T-helper 2 cell treated with Interferon-gamma antibody and Interleukin-4, amounts not matched to agents 100 ng/mL and 5 ng/mL, for 36 hours (primary cell): ENCODE results near the gene PRAF2. TPM values are rescaled to one million over a fixed set of nuclear protein-coding genes. Genes with fewer than 3 reads are reported as not detected.

Experiments
- intact Hi-C: fragments of 100-400 bp; cut with micrococcal nuclease; formaldehyde crosslinking; loops from one replicate; pipeline ENCODE4 v1.15.1; 2023
- total RNA-seq: library from RNA; stranded (reverse); gene quantifications from 2 replicates; pipeline ENCODE4 v1.2.3, GENCODE V29; 2022

Gene PRAF2
- total RNA-seq, 1 donor from 2014 or later, result 15.6 TPM

- intact Hi-C loops, result loop anchor here (1.0 to 5.0 kb wide), 10 partner anchors 31 to 447 kb away; partner anchors contain the start of genes GRIPAP1, PQBP1, PRAF2 and TIMM17B
Measured at GRCh38 chrX:49043987-49044281, 29.9 kb downstream of the PRAF2 start.

- intact Hi-C loops, result loop anchor here (1.0 to 5.0 kb wide), 10 partner anchors 31 to 446 kb away; partner anchors contain the start of genes GRIPAP1, PQBP1, PRAF2 and TIMM17B
Measured at GRCh38 chrX:49043220-49043986, 30.4 kb downstream of the PRAF2 start, which contains the start of gene TFE3. Gene TFE3, minus strand, starts transcription at chrX:49043357. Its CDS starts 131 bp downstream, at chrX:49043226.

- intact Hi-C loops, result loop anchor here (1.0 to 5.0 kb wide), 10 partner anchors 32 to 445 kb away; partner anchors contain the start of genes GRIPAP1, PQBP1, PRAF2 and TIMM17B
Measured at GRCh38 chrX:49042581-49043219, 31.1 kb downstream of the PRAF2 start.

- intact Hi-C loops, result loop anchor here (2.0 to 5.0 kb wide), 6 partner anchors 33 to 365 kb away; partner anchors contain the start of genes PQBP1, PRAF2 and TIMM17B
Measured at GRCh38 chrX:49041744-49042580, 31.8 kb downstream of the PRAF2 start.

GRCh38 chrX:49040376-49040955 is 33.3 kb downstream of the PRAF2 start:
- intact Hi-C loops, result loop anchor here (5.0 kb wide), 1 partner anchor 143 kb away; the partner anchor contains the start of genes PQBP1 and TIMM17B

- intact Hi-C loops, result loop anchor here (5.0 kb wide), 1 partner anchor 142 kb away; the partner anchor contains the start of genes PQBP1 and TIMM17B
Measured at GRCh38 chrX:49039598-49040375, 34.0 kb downstream of the PRAF2 start.

GRCh38 chrX:49037883-49038475 is 35.8 kb downstream of the PRAF2 start:
- intact Hi-C loops, result no loop called here

GRCh38 chrX:49030283-49030682 is 43.5 kb downstream of the PRAF2 start:
- intact Hi-C loops, result no loop called here

GRCh38 chrX:49029876-49030275 is 43.9 kb downstream of the PRAF2 start:
- intact Hi-C loops, result no loop called here

Other genes starting within 250 kb of the PRAF2 start
- not detected in 2 replicates for gene ERAS, start 247.5 kb downstream of the PRAF2 start, total RNA-seq
- gene PCSK1N, start 238.4 kb downstream of the PRAF2 start, total RNA-seq, result 0.20 TPM in 1 of 2 replicates, not detected in the other
- gene TIMM17B, start 176.2 kb downstream of the PRAF2 start, total RNA-seq, result 46.3 and 48.2 TPM in 2 replicates
- gene PQBP1, start 176.1 kb downstream of the PRAF2 start, total RNA-seq, result 77.5 and 77.9 TPM in 2 replicates
- gene SLC35A2, start 162.4 kb downstream of the PRAF2 start, total RNA-seq, result 17.9 and 18.3 TPM in 2 replicates
- 196 TPM in 2 replicates for gene PIM2, start 155.0 kb downstream of the PRAF2 start, total RNA-seq
- 50.2 and 50.9 TPM in 2 replicates for gene OTUD5, start 116.4 kb downstream of the PRAF2 start, total RNA-seq
- gene KCND1, start 102.2 kb downstream of the PRAF2 start, total RNA-seq, result 3.4 and 4.0 TPM in 2 replicates
- gene GRIPAP1, start 71.7 kb downstream of the PRAF2 start, total RNA-seq, result 85.6 and 94.5 TPM in 2 replicates
- gene TFE3, start 30.6 kb downstream of the PRAF2 start, total RNA-seq, result 27.2 and 29.3 TPM in 2 replicates
- gene CCDC120, start 15.0 kb downstream of the PRAF2 start, total RNA-seq, result 7.1 and 8.7 TPM in 2 replicates
- gene WDR45, start 5.9 kb upstream of the PRAF2 start, total RNA-seq, result 49.0 and 51.4 TPM in 2 replicates
- gene GPKOW, start 49.7 kb upstream of the PRAF2 start, total RNA-seq, result 28.0 and 28.2 TPM in 2 replicates
- 1.8 and 2.3 TPM in 2 replicates for gene MAGIX, start 88.8 kb upstream of the PRAF2 start, total RNA-seq
- gene PLP2, start 97.9 kb upstream of the PRAF2 start, total RNA-seq, result 143 TPM in 2 replicates
- 12.3 and 12.7 TPM in 2 replicates for gene PRICKLE3, start 112.4 kb upstream of the PRAF2 start, total RNA-seq
- 0.95 and 1.3 TPM in 2 replicates for gene SYP, start 126.2 kb upstream of the PRAF2 start, total RNA-seq
- 0.14 and 0.36 TPM in 2 replicates for gene CACNA1F, start 159.3 kb upstream of the PRAF2 start, total RNA-seq
- gene CCDC22, start 161.5 kb upstream of the PRAF2 start, total RNA-seq, result 29.3 and 30.4 TPM in 2 replicates
- 13.8 and 14.8 TPM in 2 replicates for gene FOXP3, start 190.7 kb upstream of the PRAF2 start, total RNA-seq
- 14.8 and 16.1 TPM in 2 replicates for gene PPP1R3F, start 195.8 kb upstream of the PRAF2 start, total RNA-seq
- gene GAGE10, start 229.6 kb upstream of the PRAF2 start, total RNA-seq, result not detected in 2 replicates
- not detected in 2 replicates for gene GAGE12J, start 248.0 kb upstream of the PRAF2 start, total RNA-seq